Keratinocyte (primary cell): ENCODE data around the gene FMN2.

Experiments used
- CTCF ChIP-seq, 3 experiments: IDR thresholded peaks in 1 of 3; conservative IDR thresholded peaks in 1 of 3; optimal IDR thresholded peaks in 1 of 3; 2 replicates in 2 of 3; 3 replicates in 1 of 3; pipeline versions ENCODE3 to v1.5.1; 2011; ENCODE audit warnings: low read length in 3 of 3, mild to moderate bottlenecking in 3 of 3, moderate library complexity in 2 of 3, control low read depth in 1 of 3, inconsistent platforms in 1 of 3; ENCODE audit not compliant: insufficient read depth in 2 of 3; ENCODE audit errors: extremely low read depth in 1 of 3
- EZH2 ChIP-seq: IDR thresholded peaks from one replicate; pipeline ENCODE4 v1.6.1; 2012; ENCODE audit warnings: inconsistent platforms, mild to moderate bottlenecking, low read length, moderate library complexity

- TF ChIP-seq CTCF (optimal IDR thresholded peaks at IDR 0.05 in 1 of 3, IDR thresholded peaks at IDR 0.05 in 1 of 3, conservative IDR thresholded peaks at IDR 0.05 in 1 of 3; ENCODE audit: extremely low read depth in 1 of 3, insufficient read depth in 2 of 3, low read length in 3 of 3) (no peak), EZH2 (no peak)
These were observed 179.4 kb downstream of the FMN2 start for GRCh38 chr1:240271081-240271480.
